NCI-H146 treated with DMSO at 0.1 percent for 48 hours (cell line): ENCODE data around the gene TGDS.

Source experiments
- DNase-seq: peaks from one replicate; lab custom pipeline; 2025; ENCODE audit not compliant: unreplicated experiment; lab: John Stamatoyannopoulos, UW

TGDS gene

DNA sequence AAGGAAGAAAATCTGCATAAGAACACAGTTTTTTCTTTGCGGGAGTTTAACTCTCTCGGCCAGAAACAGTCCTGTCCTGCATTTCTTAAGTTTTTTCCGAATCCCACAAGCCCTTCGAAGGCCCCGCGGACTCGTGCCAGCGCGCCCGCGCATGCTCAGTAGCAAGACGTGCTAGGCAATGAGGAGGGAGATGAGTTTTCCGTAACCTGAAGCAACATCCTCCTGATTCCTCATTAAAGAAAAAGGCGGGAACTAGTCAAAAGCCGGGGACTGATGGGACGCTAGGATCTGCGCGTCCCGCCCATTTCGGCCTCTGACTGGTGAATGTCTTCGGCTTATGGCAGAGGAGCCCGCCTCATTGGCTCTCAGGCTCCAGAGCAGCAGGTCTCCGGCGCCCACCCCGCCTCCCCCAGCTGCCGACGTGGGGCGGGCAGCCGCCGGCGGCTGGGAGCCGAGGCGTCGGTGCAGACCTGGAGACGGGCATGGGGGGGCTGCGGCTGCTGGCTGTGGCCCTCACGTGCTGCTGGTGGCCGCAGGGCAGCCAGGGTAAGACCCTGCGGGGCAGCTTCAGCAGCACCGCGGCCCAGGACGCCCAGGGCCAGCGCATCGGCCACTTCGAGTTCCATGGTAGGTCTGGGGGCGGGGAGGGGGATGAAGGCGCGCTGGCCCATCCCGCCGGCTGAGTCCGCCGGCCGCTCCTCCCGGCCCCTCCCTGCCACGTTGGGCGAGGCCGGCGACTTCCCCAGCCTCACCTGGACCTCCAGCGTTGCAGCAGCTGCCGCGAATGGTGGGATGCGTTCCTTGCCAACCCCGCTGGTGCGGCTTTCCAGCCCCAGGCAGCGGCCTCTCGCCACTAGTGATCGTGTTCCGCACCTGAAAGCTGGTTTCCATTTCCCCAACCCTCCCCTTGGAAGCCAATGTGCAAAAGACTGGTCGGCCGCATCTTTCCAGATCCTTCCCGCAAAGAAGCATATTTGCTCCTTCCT lies 5.8 kb upstream of the TGDS start, which contains the start of gene GPR180:
GPR180 (plus strand) TSS at position 412 of the 986 bp plus-strand sequence; CDS start at position 483, 71 bp downstream.
- peak; percentile 92 for DNase-seq

DNA sequence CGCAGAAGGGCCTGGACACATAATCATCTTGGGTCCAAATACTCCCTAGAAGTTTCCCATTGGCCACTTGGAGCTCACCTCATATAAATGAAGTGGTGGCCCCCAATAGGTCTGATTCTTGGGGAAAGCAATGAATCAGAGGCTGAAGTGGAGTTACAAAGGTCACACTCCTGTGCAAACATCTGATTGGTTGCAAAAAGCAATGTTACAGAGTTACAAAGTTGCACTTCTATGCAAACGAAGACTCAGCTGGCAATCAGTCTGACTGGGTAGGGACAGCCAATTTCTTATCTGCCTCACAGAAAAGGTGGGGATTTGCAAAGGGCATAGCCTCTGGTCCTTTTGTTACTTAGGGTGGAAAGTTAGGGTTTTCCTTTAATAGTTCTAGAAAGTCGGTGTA lies 3.9 kb upstream of the TGDS start:
- no peak for DNase-seq

DNA sequence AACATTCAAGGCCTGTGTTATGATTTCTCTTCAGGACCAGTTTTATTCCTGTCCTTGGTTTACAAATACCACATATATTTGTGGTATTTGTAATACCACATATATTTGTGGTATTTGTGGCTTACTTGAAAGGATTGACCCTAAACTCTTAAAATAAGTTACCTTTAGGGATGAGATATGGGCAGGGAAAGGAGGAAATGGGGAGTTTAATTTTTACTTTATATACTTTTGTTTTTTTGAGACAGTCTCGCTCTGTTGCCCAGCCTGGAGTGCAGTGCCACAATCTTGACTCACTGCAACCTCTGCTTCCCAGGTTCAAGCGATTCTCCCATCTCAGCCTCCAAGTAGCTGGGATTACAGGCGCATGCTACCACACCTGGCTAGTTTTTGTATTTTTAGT lies 2.3 kb upstream of the TGDS start:
- no peak for DNase-seq

DNA sequence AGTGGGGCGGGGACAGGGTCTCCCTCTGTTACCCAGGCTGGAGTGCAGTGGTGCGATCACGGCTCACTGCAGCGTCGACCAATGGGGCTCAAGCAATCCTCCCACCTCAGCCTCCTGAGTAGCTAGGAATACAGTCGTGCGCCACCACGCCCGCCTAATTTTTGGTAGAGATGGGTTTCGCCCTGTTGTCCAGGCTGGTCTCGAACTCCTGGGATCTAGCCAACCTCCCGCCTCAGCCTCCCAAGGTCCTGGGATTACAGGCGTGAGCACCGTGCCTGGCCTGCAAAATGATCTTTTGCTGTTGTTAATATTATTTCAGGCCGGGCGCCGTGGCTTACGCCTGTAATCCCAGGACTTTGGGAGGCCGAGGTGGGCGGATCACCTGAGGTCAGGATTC lies 621 bp upstream of the TGDS start:
- no peak for DNase-seq

DNA sequence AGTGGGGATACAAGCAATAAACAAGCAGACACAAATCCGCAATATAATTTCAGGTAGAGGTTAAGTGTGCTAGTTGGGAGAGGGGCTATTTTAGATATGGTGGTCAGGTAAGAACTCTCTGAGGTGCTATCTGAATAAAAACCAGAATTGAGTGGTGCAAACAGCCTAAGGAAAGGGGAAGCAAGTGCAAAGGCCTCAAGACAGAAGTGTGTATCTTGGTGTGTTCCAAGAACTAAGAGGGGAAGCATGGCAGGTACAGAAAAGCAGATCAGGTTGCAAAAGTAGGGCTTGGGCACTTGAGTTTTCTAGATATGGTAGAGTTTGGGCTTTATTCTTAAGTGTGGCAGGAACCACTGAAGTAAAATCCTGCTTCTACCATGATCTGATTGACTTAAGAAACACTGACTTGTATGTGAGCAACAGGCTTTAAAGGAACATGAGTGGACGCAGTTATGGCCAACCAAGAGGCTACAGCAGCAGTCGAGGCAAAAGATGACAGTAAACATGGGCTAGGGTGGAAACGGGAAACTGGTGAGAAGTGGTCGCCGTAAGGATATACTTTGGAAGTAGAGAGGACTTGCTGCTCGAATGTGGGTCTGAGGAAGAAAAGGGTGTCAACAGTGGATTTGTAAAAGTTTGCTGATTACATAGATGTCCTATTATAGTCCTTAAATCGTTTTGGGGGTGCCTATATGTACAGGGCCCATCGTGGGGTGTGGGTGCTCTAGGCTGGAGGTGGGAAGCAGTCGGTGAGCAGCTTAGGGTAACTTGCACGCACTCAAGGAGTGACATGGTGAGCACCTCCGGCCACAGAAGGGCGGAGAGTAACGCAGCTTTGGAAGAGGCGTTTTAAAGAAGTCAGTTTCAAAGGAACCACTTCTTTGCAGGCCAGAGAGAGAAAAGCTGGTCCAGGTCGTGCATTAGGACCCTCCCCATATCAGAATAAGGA lies 677 bp downstream of the TGDS start:
- peak; percentile 19 for DNase-seq

DNA sequence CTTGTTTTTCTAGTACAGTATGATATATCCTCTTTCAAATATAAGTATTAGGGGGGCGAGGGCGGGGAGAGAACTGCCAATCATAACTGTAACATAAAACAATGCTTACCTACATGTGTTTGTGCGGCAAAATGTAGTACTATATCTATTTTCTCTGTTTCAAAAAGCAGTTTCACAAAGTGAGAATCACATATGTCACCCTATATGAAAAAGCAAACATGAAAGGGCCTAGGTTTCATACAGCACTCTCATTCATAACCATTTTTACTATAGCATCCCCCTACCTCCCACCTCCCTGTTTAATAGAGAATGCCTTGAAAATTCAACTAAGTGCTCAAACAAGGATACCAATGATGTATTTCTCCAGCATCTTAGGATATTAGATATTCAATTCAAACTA lies 5.2 kb downstream of the TGDS start:
- DNase-seq, result no peak

DNA sequence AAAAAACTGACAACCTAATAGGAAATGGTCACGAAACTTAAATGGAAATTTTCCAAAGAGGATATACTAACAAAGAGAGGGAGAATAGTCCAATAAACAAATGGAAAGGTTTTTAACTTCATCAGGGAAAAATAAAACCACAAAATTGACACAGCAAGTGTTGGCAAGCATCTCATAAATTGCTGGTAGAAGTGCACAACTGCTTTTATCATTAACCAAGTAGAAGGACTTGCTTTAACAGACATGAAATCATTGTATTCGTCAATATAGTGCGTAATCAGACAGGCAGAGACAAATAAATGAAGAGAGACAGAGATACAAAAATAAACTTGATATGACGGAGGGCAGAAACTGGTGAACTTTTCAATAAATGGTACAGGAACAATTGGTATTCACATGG lies 7.4 kb downstream of the TGDS start:
- no peak for DNase-seq

DNA sequence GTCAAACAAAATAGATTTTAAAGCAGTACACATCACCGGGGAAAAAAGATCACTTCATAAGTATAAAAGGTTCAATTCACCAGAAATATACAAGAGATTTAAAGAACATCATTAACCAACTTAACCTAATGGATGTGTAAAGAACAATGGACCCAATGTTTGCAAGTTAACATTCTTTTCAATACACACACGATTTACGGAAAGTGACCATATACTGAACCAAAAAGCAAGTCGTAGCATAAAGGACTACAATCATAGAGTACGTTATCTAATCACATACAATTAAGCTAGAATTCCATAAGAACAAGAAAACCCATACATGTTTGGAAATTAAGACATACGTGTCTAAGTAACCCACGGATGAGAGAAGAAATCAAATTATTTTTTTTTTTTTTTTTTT lies 9.6 kb downstream of the TGDS start:
- no peak for DNase-seq

DNA sequence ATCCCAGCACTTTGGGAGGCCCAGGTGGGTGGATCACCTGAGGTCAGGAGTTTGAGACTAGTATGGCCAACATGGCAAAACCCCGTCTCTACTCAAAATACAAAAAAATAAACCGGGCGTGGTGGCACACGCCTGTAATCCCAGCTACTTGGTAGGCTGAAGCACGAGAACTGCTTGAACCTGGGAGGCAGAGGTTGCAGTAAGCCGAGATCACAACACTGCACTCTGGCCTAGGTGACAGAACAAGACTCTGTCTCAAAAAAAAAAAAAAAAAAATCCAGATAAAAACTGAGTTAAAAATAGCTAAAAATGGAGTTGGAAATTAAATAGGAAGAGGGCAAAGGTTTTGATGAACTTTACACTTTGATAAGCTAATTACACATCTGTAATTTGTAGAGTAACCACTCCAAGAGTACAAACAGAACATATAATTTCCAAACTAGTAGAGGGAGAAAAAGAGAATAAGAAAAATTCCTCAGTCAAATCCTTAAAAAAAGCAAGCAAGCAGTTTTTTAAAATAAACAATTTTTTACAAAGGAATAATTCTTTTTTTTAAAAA lies 10.3 kb downstream of the TGDS start:
- DNase-seq, result no peak

DNA sequence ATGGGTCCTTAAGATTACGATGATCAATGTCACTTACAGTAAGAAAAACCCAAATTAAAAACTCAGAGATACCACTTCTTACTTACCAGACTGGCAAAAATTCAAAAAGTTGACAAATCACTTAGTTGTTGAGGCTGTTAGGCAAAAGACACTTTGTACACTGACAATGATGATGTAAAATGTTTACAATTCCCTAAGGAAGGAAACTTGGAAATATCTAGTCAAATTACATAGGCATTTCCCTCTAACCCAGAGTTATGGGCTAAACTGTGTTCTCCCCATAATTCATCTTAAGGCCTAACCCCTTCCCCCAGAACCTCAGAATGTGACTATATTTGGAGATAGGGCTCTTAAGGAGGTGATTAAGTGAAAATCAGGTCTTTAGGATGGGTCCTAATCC lies 12.0 kb downstream of the TGDS start:
- no peak for DNase-seq

DNA sequence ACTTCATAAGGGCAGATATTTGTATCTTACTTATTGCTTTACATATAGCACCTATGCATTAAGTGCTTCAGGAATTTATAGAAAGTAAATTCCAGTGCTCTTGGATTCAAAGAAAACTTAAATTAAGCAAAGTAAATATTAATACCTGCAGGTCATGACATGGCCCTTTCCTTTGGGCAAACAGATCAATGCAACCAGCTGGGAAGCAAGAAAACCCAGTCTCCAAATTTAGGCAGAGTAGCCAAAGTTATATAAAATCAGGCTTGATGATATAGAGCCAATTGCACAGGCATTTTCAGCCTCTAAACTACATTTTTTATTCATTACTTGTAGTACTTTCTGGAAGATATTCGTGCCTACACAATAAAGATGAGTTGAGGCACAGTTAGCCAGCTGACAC lies 16.9 kb downstream of the TGDS start:
- DNase-seq, result no peak

DNA sequence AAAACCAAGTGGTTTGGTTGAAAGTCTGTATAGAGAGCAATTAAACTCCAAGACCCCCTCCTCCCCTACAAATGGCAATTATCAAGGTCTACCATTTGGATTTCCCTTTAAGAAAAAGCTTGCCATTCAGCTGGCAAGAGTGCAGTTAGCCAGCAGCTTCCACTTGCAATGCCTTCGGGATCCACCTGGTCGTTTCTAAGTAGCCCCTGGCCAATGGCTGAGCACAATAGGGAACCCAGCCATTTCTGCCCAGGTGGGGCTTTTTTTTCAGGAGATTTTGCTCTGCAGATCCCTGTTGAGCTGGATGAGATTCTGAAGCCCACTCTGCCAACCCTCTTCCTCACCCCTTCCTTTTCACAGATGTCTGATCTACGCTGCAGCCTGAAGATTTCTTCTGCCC lies 26.3 kb downstream of the TGDS start:
- DNase-seq, result no peak

DNA sequence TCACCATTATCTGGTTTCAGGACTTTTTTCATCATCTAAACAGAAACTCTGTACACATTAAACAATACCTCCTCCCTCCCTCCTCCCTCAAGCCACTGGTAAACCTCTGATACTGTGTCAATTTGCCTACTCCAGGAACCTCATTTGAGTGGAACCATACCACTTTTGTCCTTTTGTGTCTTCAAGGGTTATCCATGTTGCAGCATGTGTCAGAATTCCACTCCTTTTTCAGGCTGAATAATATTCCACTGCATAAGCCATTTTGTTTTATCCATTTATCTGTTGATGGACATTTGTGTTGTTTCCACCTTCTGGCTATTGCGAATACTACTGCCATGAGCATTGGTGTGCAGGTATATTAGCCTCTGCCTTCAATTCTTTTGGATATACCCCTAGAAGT lies 27.5 kb downstream of the TGDS start:
- no peak for DNase-seq

DNA sequence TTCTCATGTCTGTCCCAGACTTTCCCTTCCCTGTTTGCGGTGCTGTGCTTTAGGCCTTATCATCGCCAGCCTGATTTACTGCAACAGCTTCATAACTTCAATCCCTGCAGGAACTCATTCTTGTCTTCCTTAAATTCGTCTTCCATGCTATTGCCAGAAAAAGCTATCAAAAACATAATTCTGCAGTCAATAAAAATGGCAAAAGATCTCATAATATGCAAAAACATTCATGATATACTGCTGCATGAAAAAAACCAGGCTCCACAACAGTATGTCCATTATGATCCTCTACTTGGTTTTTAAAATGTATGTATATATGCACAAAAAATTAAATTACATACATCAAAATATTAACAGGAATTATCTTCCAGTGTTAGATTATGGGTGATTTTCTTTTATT lies 28.4 kb downstream of the TGDS start:
- DNase-seq, result no peak

DNA sequence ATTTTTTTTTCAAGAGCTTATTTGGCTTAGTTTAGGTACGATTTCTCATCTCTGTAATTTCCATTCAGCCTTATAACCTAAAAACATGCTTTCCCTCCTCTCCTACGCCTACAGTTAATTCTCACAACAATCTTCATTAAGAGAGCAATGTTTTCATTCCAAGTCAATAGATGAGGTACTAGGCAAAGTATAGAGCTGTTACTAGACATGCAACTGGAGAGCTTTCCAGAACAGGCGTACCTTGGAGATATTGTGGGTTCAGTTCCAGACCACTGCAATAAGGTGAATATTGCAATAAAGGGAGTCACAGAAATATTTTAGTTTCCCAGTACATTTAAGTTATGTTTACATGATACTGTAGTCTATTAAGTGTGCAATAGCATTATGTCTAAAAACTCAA lies 34.8 kb downstream of the TGDS start:
- DNase-seq, result no peak

DNA sequence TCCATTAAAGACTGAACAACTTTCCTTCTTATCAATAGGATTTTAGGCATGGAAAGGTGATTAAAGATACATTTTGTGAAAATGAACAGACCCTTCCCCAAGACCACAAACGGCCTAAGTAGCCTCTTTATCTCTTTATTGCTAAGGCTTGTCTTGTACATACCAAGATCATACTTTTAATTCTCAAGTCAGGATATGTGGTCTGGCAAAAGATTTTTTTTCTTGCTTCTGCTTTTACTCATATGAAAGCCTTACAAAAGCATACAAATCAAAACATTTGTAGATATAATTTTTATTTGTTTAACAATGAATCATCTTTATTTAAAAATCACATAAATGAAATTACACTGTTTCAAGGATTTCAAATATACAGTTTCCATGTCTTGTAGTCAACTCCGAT lies 35.8 kb downstream of the TGDS start:
- no peak for DNase-seq

DNA sequence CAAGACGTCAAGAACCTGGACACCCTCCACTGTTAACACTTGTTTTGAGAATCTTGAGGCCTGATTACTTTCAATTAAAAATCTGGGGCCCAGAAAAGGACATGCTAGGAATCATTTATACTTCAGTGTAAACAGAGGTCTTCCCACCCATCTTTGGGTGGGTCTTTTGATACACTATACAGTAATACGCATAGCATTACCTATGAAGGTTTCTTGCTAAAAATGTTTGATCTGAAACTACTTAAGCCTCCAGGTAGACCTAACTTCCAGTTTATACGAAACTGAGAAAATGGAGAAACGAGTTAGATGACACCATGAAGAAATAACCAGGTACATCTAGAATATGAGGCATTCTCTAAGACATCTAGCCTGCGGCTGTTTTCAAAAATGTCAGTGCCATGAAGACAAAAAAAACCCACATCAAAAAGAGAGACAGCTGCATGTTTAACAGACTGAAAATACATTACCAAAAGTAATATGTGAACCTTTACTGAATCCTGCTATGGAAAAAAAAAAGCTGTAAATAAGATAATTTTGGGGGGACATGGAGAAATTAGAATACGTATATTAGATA lies 36.6 kb downstream of the TGDS start:
- DNase-seq, result no peak

DNA sequence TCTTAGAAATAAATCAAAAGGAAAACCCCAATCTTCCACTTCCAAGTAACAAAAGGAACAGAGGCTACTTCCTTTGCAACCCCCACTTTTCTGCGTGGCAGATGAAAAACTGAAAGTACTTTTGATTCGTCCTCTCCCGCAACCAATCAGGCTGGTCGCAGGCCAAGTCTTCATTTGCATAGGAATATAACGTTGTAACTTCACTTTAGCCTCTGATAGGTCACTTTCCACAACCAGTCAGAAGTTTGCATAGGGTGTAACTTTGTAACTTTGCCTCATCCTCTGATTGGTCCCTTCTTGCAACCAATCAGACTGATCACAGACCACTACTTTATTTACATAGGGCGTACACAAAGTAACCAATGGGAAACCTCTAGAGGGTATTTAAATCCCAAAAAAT lies 37.2 kb downstream of the TGDS start:
- DNase-seq, result no peak

DNA sequence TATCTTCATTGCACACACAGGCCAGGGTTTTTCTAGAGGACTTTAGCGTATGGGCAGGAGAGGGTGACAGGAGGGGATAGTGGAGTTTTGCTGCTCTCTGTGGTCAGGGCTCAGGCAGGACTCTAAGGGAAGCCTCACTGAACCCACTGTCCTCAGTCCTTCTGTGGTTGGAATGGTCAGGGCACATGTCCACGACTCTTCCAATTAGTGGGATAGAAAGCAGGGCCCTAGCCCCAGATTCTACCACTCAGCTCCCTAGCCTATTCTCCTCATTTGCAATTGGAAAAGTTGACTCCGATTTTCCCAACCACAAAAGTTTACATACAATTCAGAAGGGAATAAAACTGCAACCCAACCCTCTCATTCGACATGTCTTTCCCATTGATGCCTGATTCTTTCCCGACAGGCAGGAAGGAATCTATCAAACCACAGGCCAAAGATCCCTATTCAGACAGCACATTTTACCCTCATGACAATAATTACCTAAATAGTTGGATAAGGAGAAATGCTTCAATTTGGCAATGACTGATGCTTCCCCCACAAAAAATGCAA lies 38.2 kb downstream of the TGDS start:
- no peak for DNase-seq

DNA sequence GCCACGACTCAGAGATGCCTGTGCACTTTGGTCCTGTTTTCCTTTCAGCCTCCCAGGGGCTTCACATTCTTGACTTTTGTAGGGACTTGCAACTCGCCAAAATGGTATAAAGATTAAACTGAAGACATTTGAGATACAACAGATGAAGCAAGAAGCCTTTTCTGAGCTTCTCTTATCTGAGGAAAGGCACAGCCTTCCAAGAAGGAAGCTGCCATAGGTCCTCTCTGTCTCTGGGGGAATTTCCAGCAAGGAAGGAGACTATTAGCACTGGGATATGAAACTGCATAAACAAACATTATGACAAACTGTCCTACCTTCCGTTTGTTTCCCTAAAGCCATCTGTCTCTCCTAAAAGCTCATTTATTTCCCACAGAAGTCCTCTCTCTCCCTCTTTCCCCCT lies 39.3 kb downstream of the TGDS start:
- no peak for DNase-seq

DNA sequence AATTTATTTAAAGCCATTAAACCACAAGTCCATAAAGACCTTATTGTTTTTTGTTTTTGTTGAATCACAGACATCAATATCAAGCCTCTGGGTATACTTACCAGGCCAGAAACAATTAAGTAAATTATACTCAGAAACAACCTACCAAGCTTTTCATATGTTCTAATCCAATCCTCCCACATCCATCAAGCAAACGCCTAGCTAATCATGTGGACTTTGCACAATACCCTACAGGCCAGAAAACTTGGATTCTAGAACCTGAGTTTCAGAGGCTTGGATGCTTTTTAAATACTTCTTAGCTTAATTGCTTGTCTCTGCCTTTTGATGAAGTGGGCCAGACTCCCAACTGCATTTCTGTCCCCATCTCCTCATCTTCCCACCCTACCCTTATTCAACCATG lies 39.9 kb downstream of the TGDS start:
- no peak for DNase-seq
